ENCODE data around the gene CFAP97D1.

The CFAP97D1 gene

DNA sequence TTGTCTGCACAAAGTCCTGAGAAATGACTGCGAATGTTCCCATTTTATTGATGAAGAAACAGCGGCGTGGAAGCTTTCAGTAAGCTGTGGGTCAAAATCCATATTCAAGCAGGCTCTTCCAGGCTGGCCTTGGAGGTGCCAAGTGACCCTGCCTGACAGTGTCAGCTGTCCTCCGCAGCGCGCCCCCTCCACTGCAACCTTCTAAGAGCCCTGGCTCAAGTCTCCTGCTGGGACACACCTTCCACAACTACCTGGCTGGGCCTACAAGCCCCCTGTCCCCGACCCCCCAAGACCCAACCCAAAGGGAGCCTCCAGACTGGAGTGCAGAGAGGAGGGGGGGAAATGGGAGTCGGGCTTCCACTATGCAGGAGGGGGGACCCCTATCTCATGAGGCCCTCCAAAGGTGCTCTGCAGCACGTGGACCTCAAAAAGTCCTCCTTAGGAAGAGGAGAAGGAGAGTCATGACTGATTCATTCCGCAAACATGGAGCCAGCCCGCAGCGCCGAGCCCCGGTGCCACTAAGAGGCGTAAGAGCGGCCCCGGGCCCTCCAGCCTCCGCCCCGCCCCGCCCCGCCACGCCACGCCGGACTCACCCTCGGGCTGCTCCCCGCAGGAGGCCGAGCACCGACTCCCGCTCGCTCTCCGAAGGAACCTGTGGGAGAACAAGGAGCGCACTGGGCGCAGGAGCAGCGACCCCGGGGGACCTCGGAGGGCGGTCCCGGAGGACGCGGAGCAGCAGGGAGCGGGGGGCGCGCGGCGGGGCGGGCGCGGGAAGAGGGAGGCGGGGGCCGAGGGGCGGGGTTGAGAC lies 52.1 kb downstream of the CFAP97D1 start:
- DNase-seq (ENCODE audit: extremely low spot score): peak; percentile 65
- TF ChIP-seq TARDBP (IDR thresholded peaks at IDR 0.05): no peak
- peak; percentile 36 for TF ChIP-seq L3MBTL2 (conservative IDR thresholded peaks at IDR 0.05)
- CTCF ChIA-PET: interaction anchor here (0.9 to 2.1 kb wide), 3 partner anchors 8 to 142 kb away, joined by 3 to 8 read pairs (median 3); no protein-coding TSS in a partner anchor
- POLR2A ChIA-PET: interaction anchor here (1.3 to 1.5 kb wide), 2 partner anchors 14 to 33 kb away, joined by 3 to 4 read pairs; no protein-coding TSS in a partner anchor

DNA sequence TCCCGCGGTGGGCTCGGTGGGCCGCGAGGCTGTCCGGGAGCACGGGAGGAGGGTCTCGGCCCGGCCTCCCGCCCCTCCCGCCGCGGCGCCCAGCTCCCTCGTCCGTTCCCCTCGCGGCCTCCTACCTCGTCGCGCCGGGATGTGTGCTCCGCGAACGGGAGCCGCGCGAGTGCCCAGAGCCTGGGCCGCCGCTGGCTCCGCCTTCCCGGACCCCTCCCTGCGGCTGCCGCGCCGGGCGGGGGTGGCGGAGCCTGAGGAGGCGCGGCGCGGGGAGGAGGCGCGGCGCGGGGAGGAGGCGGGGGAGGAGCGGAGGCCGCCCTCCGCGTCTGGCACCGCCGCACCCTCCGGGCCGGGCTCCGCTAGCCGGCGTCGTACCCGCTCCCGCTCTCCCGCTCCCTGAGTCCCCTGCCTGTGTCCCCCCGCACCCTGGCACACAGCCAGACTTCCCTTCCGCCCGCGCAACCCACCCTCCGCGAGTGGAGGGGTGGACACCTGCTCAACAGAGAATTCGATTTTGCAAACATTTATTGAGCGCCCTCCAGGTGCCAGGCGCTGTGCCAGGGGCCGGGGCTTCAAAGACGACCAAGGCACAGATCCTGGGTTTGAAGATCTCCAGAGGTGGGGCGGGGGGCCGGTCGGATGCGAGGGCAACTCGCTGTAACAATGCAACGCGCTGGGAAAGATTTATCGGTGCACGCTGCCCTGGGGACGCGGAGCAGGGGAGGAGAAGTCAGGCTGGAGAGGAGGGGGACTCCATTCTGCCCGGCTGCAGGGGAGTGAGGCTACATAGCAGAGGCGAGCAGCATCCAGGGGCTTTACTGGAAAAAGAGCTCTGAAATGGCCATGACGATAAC lies 53.0 kb downstream of the CFAP97D1 start, which contains the start of gene MPP3:
TSS of gene MPP3 (minus strand) at position 171 of the 854 bp plus-strand sequence. CDS start 1,240 bp downstream, outside the sequence.
- TF ChIP-seq BHLHE40 (IDR thresholded peaks at IDR 0.05; ENCODE audit: borderline replicate concordance) (no peak), FOXM1 (IDR thresholded peaks at IDR 0.05; ENCODE audit: borderline replicate concordance) (peak; percentile 23; the same call in 1 of the 2 replicates), TARDBP (IDR thresholded peaks at IDR 0.05) (no peak), SP1 (IDR thresholded peaks at IDR 0.05) (no peak), CTBP1 (IDR thresholded peaks at IDR 0.05; ENCODE audit: borderline replicate concordance) (no peak), ARNT (IDR thresholded peaks at IDR 0.05) (no peak), L3MBTL2 (conservative IDR thresholded peaks at IDR 0.05) (peak; percentile 74), FOXA1 (IDR thresholded peaks at IDR 0.05) (no peak)
- TF ChIP-seq, protein P1, sequence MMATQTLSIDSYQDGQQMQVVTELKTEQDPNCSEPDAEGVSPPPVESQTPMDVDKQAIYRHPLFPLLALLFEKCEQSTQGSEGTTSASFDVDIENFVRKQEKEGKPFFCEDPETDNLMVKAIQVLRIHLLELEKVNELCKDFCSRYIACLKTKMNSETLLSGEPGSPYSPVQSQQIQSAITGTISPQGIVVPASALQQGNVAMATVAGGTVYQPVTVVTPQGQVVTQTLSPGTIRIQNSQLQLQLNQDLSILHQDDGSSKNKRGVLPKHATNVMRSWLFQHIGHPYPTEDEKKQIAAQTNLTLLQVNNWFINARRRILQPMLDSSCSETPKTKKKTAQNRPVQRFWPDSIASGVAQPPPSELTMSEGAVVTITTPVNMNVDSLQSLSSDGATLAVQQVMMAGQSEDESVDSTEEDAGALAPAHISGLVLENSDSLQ (IDR thresholded peaks at IDR 0.05): peak; percentile 54; the same call in 1 of the 2 replicates
- peak; percentile 91 for DNase-seq (ENCODE audit: extremely low spot score)
- ChIA-PET CTCF (no interaction called here), POLR2A (interaction anchor here (1.3 to 1.5 kb wide), 2 partner anchors 13 to 33 kb away, joined by 3 to 4 read pairs; no protein-coding TSS in a partner anchor)

DNA sequence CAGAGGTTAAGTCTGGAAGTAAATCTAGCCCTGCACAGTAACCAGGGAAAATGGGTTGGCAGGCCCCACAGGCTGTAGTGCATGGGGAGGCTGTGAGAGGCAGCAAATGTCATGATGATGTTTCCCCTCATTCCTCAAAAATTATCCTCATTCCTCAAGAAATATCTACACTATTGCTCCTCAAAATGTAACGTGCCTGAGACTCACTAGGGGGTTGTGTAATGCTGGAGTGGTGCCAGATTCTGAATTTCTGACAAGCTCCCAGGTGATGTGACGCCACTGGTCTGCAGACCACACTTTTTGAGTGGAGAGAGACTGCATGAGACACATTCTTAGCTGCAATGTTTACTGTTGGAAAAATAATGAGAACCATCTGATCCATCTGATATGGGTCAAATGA lies 53.9 kb downstream of the CFAP97D1 start:
- no peak for DNase-seq (ENCODE audit: extremely low spot score)
- TF ChIP-seq ELF4 (IDR thresholded peaks at IDR 0.05): no peak
- no peak for TF ChIP-seq LEF1 (IDR thresholded peaks at IDR 0.05; ENCODE audit: borderline replicate concordance)
- TF ChIP-seq CTBP1 (IDR thresholded peaks at IDR 0.05; ENCODE audit: borderline replicate concordance): no peak
- TF ChIP-seq L3MBTL2 (conservative IDR thresholded peaks at IDR 0.05): no peak
- TF ChIP-seq, protein P1 (IDR thresholded peaks at IDR 0.05): no peak
- no peak for TF ChIP-seq FOXM1 (IDR thresholded peaks at IDR 0.05; ENCODE audit: borderline replicate concordance)
- no peak for TF ChIP-seq SUZ12 (IDR thresholded peaks at IDR 0.05)
- TF ChIP-seq ZNF384 (IDR thresholded peaks at IDR 0.05): no peak
- TF ChIP-seq TARDBP (IDR thresholded peaks at IDR 0.05): no peak
- CTCF ChIA-PET: no interaction called here
- POLR2A ChIA-PET: interaction anchor here (1.0 kb wide), 1 partner anchor 12 kb away, joined by 3 read pairs; no protein-coding TSS in a partner anchor

All from HEK293T (cell line).